ENCODE data around the gene BRINP2.

The BRINP2 gene

GRCh38 chr1:177165069-177165439 is 5.7 kb upstream of the BRINP2 start:
- FAIRE-seq, result no peak

- FAIRE-seq, result no peak
These were observed 872 bp downstream of the BRINP2 start for GRCh38 chr1:177171536-177172123.

GRCh38 chr1:177172272-177172671 is 1.5 kb downstream of the BRINP2 start:
- no peak for FAIRE-seq

GRCh38 chr1:177172866-177173265 is 2.1 kb downstream of the BRINP2 start:
- FAIRE-seq, result no peak

- no peak for FAIRE-seq
These were observed 3.2 kb downstream of the BRINP2 start for GRCh38 chr1:177173976-177174375.

GRCh38 chr1:177174921-177175634 is 4.3 kb downstream of the BRINP2 start:
- FAIRE-seq, result no peak

GRCh38 chr1:177181280-177181630 is 10.5 kb downstream of the BRINP2 start:
- FAIRE-seq, result no peak

- no peak for FAIRE-seq
These were observed 11.0 kb downstream of the BRINP2 start for GRCh38 chr1:177181631-177182291.

GRCh38 chr1:177183836-177184235 is 13.1 kb downstream of the BRINP2 start:
- FAIRE-seq, result no peak

- no peak for FAIRE-seq
These were observed 14.5 kb downstream of the BRINP2 start for GRCh38 chr1:177185209-177185608.

GRCh38 chr1:177186639-177187038 is 15.9 kb downstream of the BRINP2 start:
- no peak for FAIRE-seq

- FAIRE-seq, result no peak
These were observed 19.7 kb downstream of the BRINP2 start for GRCh38 chr1:177190308-177190970.

- FAIRE-seq, result no peak
These were observed 27.5 kb downstream of the BRINP2 start for GRCh38 chr1:177198243-177198642.

GRCh38 chr1:177200290-177200689 is 29.5 kb downstream of the BRINP2 start:
- FAIRE-seq, result no peak

- FAIRE-seq, result no peak
These were observed 36.1 kb downstream of the BRINP2 start for GRCh38 chr1:177206831-177207355.

- no peak for FAIRE-seq
These were observed 38.2 kb downstream of the BRINP2 start for GRCh38 chr1:177208920-177209319.

- FAIRE-seq, result peak; percentile 43
These were observed 38.6 kb downstream of the BRINP2 start for GRCh38 chr1:177209357-177209756.

- no peak for FAIRE-seq
These were observed 39.3 kb downstream of the BRINP2 start for GRCh38 chr1:177210071-177210470.

- FAIRE-seq, result no peak
These were observed 40.5 kb downstream of the BRINP2 start for GRCh38 chr1:177211231-177211630.

GRCh38 chr1:177216587-177217202 is 45.9 kb downstream of the BRINP2 start:
- FAIRE-seq, result peak; percentile 62

- FAIRE-seq, result no peak
These were observed 49.0 kb downstream of the BRINP2 start for GRCh38 chr1:177219554-177220458.

GRCh38 chr1:177223359-177223758 is 52.6 kb downstream of the BRINP2 start:
- FAIRE-seq, result no peak
